Fibroblast of pulmonary artery (primary cell): ENCODE data around the gene HELT.

ENCODE experiments used
- DNase-seq: peaks from one replicate; pipeline ENCODE4 v3.0.0-alpha.2; 2010; ENCODE audit warnings: low read depth
- H3K4me3 ChIP-seq: replicated peaks from 2 replicates; pipeline ENCODE4 v1.5.1; 2011; ENCODE audit warnings: low read depth, mild to moderate bottlenecking, control low read depth, low read length, moderate library complexity
- TF ChIP-seq, protein P1 (sequence below): IDR thresholded peaks from 2 replicates; pipeline ENCODE4 v1.5.1; 2011; ENCODE audit warnings: mild to moderate bottlenecking, control low read depth, low read length, inconsistent platforms; ENCODE audit errors: missing control alignments

The HELT gene

DNA sequence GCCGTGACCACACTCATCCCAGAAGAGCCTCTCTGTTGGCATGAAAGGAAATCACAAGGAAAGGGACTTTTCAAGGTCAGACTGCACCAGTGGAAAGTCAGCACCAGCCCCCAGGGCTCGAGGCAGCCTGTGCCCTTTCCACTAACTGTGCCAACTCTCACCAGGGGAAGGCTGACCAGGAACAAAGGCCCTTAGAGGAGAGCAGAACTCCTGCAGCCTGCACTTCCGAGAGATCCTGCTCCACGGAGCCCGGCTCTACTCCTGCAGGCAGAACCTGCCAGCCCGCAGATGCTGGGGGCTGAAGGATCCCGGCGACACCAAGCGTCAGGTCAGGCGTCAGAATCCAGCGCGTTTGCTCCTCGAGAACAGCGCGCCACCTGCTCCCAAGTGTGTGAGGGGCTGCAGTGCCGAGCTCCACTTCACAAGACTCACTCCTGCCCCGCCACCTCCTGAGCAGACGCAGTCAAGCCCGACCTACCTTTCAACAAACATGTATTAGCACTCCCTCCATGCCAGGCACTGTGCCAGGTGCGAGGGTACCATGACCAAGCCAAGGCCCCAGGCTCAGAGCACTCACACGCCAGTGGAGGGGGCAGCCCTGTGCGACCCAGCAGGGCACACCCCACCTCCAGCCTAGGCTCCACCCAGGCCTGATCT lies 13.6 kb upstream of the HELT start:
- peak overlapping the region; percentile 19 for H3K4me3 ChIP-seq
- TF ChIP-seq, protein P1, sequence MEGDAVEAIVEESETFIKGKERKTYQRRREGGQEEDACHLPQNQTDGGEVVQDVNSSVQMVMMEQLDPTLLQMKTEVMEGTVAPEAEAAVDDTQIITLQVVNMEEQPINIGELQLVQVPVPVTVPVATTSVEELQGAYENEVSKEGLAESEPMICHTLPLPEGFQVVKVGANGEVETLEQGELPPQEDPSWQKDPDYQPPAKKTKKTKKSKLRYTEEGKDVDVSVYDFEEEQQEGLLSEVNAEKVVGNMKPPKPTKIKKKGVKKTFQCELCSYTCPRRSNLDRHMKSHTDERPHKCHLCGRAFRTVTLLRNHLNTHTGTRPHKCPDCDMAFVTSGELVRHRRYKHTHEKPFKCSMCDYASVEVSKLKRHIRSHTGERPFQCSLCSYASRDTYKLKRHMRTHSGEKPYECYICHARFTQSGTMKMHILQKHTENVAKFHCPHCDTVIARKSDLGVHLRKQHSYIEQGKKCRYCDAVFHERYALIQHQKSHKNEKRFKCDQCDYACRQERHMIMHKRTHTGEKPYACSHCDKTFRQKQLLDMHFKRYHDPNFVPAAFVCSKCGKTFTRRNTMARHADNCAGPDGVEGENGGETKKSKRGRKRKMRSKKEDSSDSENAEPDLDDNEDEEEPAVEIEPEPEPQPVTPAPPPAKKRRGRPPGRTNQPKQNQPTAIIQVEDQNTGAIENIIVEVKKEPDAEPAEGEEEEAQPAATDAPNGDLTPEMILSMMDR, result no peak
- DNase-seq, result no peak

DNA sequence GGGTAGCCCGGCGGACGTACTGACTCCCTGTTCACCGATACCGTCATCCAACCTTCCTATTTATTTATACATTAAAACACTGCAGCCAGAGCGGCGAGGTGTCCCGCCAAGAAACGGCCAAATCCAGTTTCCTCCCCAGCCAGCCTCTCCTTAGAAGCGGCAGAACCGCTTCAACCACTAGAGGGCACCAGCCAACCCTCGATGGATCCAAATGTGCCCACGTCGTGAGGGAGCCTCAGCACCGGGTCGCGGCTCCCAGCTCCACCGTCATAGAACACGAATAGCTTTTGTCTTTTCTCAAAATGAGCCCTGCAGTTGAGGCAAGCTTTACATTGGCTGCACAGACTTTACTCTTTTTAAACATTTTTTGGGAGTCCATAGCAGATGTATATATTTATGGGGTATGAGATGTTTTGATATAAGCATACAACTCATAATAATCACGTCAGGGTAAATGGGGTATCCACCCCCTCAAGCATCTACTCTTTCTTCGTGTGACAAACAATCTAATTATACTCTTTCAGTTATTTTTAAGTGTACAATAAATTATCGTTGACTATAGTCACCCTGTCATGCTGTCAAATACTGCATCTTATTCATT lies 13.0 kb upstream of the HELT start:
- peak; percentile 80 for DNase-seq
- TF ChIP-seq, protein P1, result peak; percentile 93
- peak overlapping the region; percentile 19 for H3K4me3 ChIP-seq

DNA sequence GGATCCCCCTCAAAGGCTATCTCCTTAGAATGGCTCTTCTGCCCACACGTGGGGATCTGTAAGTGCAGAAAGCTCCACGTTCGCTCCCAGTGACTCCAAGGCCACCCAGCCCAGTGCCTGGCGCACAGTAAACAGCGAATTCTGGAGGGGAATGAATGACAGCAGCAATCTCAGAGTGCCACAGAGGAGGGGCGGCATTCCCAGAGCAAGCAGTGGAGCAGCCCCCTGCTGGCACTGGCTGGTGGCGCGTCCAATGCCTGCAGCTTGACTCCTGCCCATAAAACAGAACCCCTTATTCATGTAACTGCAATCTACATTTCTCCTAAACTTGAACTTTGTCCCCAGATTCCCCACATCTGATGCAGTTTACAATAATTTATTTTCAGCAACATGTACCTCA lies 6.9 kb upstream of the HELT start:
- DNase-seq, result no peak
- TF ChIP-seq, protein P1, result peak; percentile 49
- H3K4me3 ChIP-seq, result no peak overlapping the region

DNA sequence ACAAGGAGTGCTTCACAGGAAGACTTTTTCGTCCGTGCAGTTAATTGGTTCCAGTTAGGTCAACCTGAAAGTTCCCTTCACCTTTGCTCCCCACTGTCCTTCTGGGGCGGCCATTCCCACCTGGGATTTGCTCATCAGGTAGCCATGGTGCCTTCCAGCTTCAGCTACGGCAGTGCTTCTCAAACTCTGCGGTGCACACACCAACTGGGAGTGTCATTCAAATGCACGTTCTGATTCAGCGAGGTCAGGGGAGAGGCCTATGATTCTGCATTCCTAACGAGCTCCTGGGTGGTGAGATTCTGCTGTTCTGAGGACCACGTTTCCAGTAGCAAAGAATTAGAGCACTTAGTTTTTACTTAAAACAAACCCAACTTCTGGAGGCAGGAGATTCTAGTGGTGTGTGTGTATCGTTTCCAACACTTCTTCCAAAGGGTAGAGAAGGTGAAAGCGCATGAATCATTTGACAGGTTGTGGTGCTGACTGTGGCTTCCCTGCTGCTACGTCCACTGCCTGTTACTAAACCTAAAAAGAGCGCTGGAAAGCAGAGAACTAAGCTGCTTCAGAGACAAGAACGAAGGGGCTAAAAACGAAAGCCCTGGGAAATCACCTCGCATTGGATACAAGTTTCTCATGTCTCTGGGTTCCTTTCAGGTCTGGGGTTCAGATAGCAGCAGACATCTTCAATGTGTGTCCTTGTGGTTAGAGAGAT lies 4.7 kb upstream of the HELT start:
- DNase-seq, result no peak
- H3K4me3 ChIP-seq, result no peak overlapping the region
- TF ChIP-seq, protein P1, result no peak

DNA sequence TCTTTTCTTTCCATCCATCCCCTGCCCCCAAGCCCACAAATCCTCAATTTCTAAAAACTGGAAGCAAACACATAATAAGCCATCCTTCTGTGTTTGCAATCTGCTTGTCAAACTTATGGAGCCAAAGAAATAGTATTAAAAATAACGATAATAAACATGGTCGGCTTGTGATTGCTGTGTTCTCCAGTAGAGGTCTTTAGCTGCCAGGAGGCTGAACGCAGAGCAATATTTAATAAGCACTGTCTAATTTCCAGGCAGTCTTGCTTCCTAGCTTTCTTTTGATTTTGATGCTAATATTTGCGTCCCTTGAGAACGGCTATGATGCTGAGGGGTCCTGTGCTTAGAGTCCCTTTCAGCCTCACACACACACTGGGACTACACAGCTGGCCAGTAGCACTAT lies 3.2 kb upstream of the HELT start:
- peak; percentile 18 for DNase-seq
- TF ChIP-seq, protein P1, result peak; percentile 13
- no peak overlapping the region for H3K4me3 ChIP-seq

DNA sequence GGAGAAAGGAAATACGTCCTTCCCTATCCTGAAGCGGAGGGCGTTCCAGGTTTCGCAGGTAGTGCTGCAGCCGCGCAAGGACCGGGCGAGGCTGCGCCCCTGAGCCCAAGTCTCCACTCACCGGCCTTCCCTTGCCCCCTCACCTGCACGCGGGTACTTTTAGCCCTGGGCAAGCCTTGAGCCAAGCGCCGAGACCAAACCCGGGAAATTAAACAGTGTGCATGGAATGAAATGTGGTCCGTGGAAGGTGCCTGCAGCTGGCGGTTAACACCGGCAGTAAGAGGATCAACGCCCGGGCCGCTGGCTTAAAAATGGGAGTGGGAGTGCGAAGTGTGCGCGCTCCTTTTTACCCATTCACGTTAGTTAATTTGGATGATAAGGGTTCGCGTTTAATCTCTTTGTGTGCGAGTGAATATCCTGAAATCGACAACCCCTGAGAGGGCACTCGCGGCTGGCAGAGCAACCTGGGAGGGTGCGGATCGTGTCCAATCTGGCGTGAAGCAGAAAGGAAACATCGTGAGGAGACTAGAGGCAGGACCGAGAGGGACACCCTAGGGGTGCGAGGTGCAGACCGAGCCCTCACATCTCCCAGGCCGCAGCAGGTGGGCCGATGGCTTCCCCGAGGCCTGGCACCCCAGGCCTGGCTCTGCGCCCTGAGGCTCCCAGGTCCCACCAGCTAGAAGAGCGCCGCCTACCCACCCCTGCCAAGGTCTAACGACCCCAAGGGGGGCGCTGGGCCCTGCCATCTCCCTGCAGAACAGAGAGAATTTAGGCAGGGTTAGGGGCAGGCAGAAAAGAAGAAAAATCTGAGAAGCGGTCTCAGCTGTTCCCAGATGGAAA lies 2.0 kb upstream of the HELT start:
- H3K4me3 ChIP-seq, result no peak overlapping the region
- TF ChIP-seq, protein P1, result no peak
- DNase-seq, result no peak
